ACHN (cell line): ENCODE measurements around the gene ERN1.
A peak's percentile ranks its signal among the peaks of the same experiment; 100 is the strongest.

ENCODE experiments used
- DNase-seq: peaks from one replicate; pipeline ENCODE4 v3.0.0-alpha.2; 2015
- in situ Hi-C: cut with HindIII; loops from 2 replicates; pipeline ENCODE4 v1.10.0; 2017; ENCODE audit warnings: low sequenced_read_pairs, low pct_ligation_motif_present, low pct_unique_long_range_greater_than_20kb

The ERN1 gene

GRCh38 chr17:64056269-64057005, 73.5 kb downstream of the ERN1 start:
- in situ Hi-C loops = no loop called here
- DNase-seq = no peak

- DNase-seq = no peak
- in situ Hi-C loops = no loop called here
Measured at GRCh38 chr17:64055183-64056142, 74.5 kb downstream of the ERN1 start.

- DNase-seq = no peak
- in situ Hi-C loops = no loop called here
Measured at GRCh38 chr17:64054304-64054703, 75.6 kb downstream of the ERN1 start.

GRCh38 chr17:64053101-64053500, 76.8 kb downstream of the ERN1 start:
- no peak for DNase-seq
- in situ Hi-C loops = no loop called here

- in situ Hi-C loops = no loop called here
- DNase-seq = no peak
Measured at GRCh38 chr17:64051153-64051552, 78.8 kb downstream of the ERN1 start.

GRCh38 chr17:64048805-64049204, 81.1 kb downstream of the ERN1 start:
- DNase-seq = no peak
- in situ Hi-C loops = loop anchor here (25.0 kb wide), 1 partner anchor 213 kb away; the partner anchor contains the start of gene TEX2

GRCh38 chr17:64045176-64045575, 84.8 kb downstream of the ERN1 start:
- in situ Hi-C loops = loop anchor here (25.0 kb wide), 1 partner anchor 217 kb away; the partner anchor contains the start of gene TEX2
- DNase-seq = no peak

GRCh38 chr17:64042700-64043485, 87.1 kb downstream of the ERN1 start:
- in situ Hi-C loops = loop anchor here (25.0 kb wide), 1 partner anchor 219 kb away; the partner anchor contains the start of gene TEX2
- no peak for DNase-seq

- in situ Hi-C loops = loop anchor here (25.0 kb wide), 1 partner anchor 220 kb away; the partner anchor contains the start of gene TEX2
- no peak for DNase-seq
Measured at GRCh38 chr17:64041912-64042311, 88.0 kb downstream of the ERN1 start.

GRCh38 chr17:64040206-64040605, 89.7 kb downstream of the ERN1 start:
- in situ Hi-C loops = loop anchor here (25.0 kb wide), 1 partner anchor 222 kb away; the partner anchor contains the start of gene TEX2
- no peak for DNase-seq

GRCh38 chr17:64039106-64039400, 90.9 kb downstream of the ERN1 start:
- DNase-seq = no peak

GRCh38 chr17:64038331-64039105, 91.4 kb downstream of the ERN1 start:
- DNase-seq = no peak
- in situ Hi-C loops = loop anchor here (25.0 kb wide), 1 partner anchor 224 kb away; the partner anchor contains the start of gene TEX2

More at GRCh38 chr17:64039106-64039400, 90.9 kb downstream of the ERN1 start:
- in situ Hi-C loops = loop anchor here (25.0 kb wide), 1 partner anchor 223 kb away; the partner anchor contains the start of gene TEX2

GRCh38 chr17:64037802-64038201, 92.1 kb downstream of the ERN1 start:
- DNase-seq = no peak
- in situ Hi-C loops = loop anchor here (25.0 kb wide), 1 partner anchor 224 kb away; the partner anchor contains the start of gene TEX2

GRCh38 chr17:64037180-64037579, 92.8 kb downstream of the ERN1 start:
- in situ Hi-C loops = loop anchor here (25.0 kb wide), 1 partner anchor 225 kb away; the partner anchor contains the start of gene TEX2

GRCh38 chr17:64036198-64036922, 93.6 kb downstream of the ERN1 start:
- in situ Hi-C loops = loop anchor here (25.0 kb wide), 1 partner anchor 226 kb away; the partner anchor contains the start of gene TEX2
- DNase-seq = peak; percentile 26

More at GRCh38 chr17:64037180-64037579, 92.8 kb downstream of the ERN1 start:
- no peak for DNase-seq

GRCh38 chr17:64032081-64032480, 97.9 kb downstream of the ERN1 start:
- in situ Hi-C loops = loop anchor here (25.0 kb wide), 1 partner anchor 230 kb away; the partner anchor contains the start of gene TEX2
- peak; percentile 26 for DNase-seq
